Muscle of arm (tissue), 12 donors: ENCODE data around the gene CACNA1H. TPM values are rescaled to one million over a fixed set of nuclear protein-coding genes. Genes with fewer than 3 reads are reported as not detected.

Source experiments
- DNase-seq: peaks from one replicate; pipeline ENCODE4 v3.0.0-alpha.2; 2013
- polyA plus RNA-seq, 12 donors: library from polyadenylated mRNA; unstranded; fragments of 120-200 nt; gene quantifications; one replicate each; pipeline ENCODE4 v1.2.1, GENCODE V29; 2013; ENCODE audit not compliant: insufficient read length in 12 of 12

CACNA1H gene
- polyA plus RNA-seq, 12 donors: 20.5 to 77.3 (median 39.4) TPM; not detected in 1

- no peak for DNase-seq
Observed at GRCh38 chr16:1211451-1212268, 58.8 kb downstream of the CACNA1H start.

GRCh38 chr16:1212616-1213194, 59.8 kb downstream of the CACNA1H start:
- no peak for DNase-seq

- DNase-seq: no peak
Observed at GRCh38 chr16:1213231-1213630, 60.3 kb downstream of the CACNA1H start.

GRCh38 chr16:1213796-1214372, 61.0 kb downstream of the CACNA1H start:
- no peak for DNase-seq

- no peak for DNase-seq
Observed at GRCh38 chr16:1214719-1215118, 61.8 kb downstream of the CACNA1H start.

GRCh38 chr16:1215574-1216295, 62.8 kb downstream of the CACNA1H start:
- no peak for DNase-seq

- no peak for DNase-seq
Observed at GRCh38 chr16:1216296-1216619, 63.4 kb downstream of the CACNA1H start.

GRCh38 chr16:1216681-1217400, 63.9 kb downstream of the CACNA1H start:
- DNase-seq: no peak

- DNase-seq: no peak
Observed at GRCh38 chr16:1217526-1217925, 64.6 kb downstream of the CACNA1H start.

GRCh38 chr16:1218061-1218929, 65.4 kb downstream of the CACNA1H start:
- DNase-seq: no peak

- DNase-seq: no peak
Observed at GRCh38 chr16:1218930-1219611, 66.2 kb downstream of the CACNA1H start.

- DNase-seq: no peak
Observed at GRCh38 chr16:1220098-1220728, 67.3 kb downstream of the CACNA1H start.

- DNase-seq: no peak
Observed at GRCh38 chr16:1220841-1221627, 68.1 kb downstream of the CACNA1H start.

GRCh38 chr16:1221628-1222552, 69.0 kb downstream of the CACNA1H start:
- peak; percentile 4 for DNase-seq

- DNase-seq: no peak
Observed at GRCh38 chr16:1222553-1223354, 69.8 kb downstream of the CACNA1H start.

- no peak for DNase-seq
Observed at GRCh38 chr16:1223355-1224214, 70.7 kb downstream of the CACNA1H start.
